Measurements from ENCODE around the gene ZNF664.
A peak's percentile ranks its signal among the peaks of the same experiment; 100 is the strongest.

The ZNF664 gene

DNA sequence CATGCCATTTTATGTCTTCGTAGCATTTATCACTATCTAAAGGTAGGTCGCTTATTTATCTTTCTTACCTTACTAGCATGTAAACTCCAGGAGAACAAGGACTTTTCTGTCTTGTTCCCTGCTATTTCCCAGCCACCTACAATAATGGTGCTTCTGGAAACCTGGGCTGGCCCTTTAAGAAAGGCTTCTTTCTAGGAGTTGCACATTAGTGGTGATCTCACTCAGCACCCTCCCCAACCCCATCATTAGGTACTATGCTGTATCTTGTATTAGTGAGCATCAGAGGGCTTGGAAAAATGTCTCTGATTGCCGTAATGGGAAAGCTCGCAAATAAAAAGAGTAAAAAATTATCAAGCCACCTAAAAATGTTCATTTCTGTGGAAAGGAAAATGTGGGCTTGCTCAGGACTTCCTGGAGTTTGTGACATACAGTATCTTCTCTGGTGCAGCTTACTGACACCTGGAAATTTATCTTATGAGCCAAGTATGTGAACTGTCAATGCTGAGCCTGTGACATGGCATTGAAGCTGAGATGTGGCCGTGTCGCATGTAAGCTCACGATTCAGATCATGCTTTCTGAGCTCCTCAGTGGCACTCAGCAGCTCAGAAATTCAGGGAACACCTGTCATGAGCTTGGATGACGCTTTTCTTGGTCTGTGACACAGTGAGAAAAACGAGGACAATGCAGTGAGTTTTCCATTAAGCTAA, 12.8 kb upstream of the ZNF664 start:
- DNase-seq = no peak

- DNase-seq = no peak
Measured at GRCh38 chr12:123960856-123961255, 12.2 kb upstream of the ZNF664 start.

DNA sequence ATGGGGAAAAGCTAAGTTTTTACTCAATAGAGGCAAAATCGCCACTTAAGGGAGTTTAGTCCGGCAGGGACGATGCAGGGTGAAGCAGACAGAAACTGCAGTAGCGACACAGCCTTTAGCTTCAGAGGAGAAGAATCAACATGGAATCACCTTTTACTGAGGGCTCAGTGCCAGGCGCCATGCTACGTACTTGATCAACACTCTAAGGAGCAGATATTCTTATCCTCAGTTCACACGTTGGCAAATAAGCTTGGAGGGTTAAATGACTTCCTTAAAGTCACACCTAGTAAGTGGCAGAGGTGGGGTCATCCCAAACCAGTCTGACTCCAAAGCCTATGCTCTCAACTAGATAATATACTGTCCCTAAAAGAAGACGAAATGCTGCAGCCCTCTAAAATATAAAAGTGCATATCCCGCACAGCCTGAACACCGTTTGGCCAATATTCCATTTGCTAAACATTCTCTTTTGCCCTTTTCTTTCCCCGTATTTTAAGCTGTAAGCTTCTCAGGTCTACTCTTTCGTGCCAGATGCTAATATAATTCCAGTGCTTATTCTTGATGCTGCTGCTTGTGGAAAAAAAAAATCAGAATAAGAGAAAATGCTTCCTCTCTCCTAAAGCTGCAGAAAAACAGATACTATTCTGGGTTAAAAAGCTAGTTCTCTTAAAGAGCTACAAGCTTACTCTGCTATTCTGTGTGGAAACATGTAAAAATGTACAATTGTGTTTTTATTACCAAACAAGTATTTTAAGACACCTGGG, 11.2 kb upstream of the ZNF664 start:
- no peak for DNase-seq

DNA sequence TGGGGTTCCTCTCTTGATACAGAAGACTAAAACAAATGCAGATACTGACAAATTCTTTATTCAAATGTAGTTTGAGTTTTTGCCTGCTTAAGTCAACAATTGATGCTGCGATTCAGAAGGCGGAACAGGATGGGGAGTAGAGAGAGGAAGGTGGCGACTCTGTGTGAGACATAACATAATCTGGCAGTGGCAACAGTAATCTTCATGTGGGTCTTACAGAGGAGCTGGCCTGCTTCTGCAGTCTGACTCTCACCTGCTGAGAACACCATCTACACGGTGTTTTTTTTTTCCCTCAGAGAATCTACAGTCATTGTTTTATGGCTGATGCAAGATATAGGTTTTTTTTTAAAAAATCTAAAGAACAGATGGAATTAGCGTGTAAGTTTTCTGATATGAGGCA, 10.5 kb upstream of the ZNF664 start:
- DNase-seq = no peak

- no peak for DNase-seq
Measured at GRCh38 chr12:123963821-123964220, 9.2 kb upstream of the ZNF664 start.

DNA sequence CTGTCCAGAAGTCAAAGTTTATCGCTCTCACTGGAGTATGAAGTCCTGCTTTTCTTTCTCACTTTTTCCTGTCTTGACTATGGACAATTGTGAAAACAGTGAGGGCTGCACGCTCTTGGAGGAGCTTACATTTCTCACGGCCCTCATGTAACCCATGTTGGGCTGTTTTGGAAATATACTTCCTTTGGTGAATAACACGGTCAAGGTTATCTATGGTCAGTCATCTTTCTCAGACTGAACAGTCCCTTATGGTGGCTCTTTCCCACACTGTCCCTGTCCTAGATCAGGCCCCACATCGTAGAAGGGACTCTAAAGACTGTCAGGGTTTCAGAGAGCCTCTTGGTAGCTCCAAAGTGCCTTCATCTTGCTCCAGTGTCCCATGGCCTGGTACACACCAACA, 7.6 kb upstream of the ZNF664 start:
- DNase-seq = no peak

GRCh38 chr12:123966596-123966995, 6.4 kb upstream of the ZNF664 start:
- no peak for DNase-seq

DNA sequence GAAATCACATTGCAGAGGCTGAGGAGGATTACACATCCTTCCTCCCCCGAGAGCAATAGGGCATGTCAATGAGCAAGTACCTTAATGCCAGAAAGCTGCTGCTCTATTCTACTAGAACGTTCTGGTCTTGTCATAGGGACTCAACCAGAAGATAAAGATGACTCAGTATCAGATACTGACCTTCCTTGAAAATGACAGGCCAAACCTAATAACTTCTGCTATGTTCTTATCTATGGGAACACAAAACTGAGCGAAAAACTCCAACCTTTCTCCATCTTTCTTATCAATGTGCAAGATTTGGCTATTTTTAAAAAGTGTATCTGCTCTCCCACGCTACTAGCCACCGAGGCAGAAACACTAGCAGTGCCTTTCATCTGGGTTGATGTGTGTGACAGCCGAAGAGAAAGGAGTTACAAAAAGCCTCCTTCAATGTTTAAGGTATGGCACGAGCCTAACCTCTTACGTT, 5.9 kb upstream of the ZNF664 start:
- no peak for DNase-seq

GRCh38 chr12:123971449-123971769, 1.6 kb upstream of the ZNF664 start:
- DNase-seq = no peak

GRCh38 chr12:123971770-123972456, 1.1 kb upstream of the ZNF664 start:
- DNase-seq = peak; percentile 35

- DNase-seq = peak; percentile 10
Measured at GRCh38 chr12:123973552-123974341, 732 bp downstream of the ZNF664 start.

- DNase-seq = no peak
Measured at GRCh38 chr12:123976227-123976826, 3.3 kb downstream of the ZNF664 start.

GRCh38 chr12:123979566-123979965, 6.6 kb downstream of the ZNF664 start:
- DNase-seq = no peak

DNA sequence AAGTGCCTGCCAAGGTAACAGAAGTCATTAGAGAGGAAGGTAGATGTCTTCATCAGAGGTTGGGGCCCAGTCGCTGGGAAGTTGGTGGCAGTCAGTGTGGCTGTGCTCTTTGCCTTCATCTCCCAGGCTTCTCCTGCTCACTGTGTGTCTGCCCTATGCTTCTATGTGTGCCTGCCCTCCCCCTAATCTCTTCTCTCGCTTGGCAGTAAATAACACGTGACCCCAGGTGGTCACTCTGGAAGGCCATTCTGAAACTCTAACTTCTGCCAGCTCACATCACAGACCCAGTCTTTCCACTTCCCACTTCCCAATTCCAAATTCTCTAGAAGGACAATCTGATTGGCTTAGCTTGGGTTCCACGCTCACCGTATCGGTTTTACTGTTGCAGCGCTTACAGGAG, 9.3 kb downstream of the ZNF664 start:
- DNase-seq = no peak

- DNase-seq = peak; percentile 69
Measured at GRCh38 chr12:123983822-123984485, 10.9 kb downstream of the ZNF664 start.

DNA sequence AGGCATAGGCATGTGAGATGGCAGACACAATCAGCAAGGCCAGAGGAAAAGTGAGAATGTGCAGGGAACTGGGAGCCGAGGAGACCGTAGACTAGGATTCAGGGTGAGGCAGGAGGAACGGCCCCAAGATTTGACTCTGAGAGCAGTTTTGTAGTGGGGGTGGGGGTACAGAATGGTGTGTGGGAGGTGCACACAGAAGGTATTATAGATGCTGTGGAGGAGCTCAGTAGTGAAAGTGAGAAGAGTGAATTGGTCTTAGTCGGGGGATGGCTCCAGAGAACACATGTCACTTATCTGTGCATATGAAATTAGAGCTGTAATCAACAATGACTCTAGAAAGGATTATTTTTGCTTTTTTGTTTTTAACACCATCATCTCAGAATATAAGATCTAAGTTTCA, 11.9 kb downstream of the ZNF664 start:
- no peak for DNase-seq

DNA sequence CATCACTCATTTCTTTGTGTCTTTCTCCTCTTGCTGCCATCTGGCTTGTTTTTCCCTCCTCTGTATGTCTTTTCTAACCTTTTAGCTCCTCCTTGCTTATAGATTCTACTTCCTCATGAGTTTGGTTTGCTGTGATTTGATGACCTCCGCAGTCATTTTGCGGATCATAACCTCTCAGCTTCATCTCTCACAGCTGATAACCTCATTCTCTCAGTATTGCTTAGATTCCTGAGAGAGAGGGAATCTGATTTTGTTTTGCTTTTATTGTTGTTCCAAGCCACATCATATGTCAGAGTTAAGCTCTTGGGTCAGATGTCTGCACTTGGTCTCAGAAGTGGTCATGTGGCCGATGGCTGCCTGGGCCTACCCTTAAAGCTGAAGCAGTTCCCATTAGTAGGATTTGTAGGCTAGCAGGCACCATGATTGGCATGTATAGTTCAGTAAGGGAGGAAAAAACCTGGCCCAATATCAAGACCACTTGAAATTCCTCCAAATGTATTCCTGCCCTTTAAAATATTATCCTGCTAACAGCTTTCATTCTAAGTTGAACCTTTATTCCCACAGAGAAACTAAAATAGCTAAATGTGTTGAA, 13.5 kb downstream of the ZNF664 start:
- no peak for DNase-seq

DNA sequence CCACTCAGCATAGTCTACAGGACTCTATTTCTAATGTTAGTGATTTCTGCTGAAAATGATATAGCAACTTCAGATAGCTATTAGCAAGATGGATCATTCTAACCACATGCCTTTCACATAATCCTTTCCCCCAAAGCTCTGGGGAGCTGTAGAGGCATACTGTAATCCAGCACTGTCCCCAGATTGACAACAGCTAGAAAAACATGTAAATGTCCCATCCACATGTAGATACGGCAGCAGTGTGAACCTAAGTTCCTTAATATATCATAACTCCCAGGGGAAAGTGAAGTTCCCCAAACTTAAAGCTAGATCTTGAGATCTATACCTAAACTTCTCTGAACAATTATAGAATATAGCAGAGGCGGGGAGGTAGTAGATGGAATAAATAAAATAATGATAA, 14.0 kb downstream of the ZNF664 start:
- no peak for DNase-seq

GRCh38 chr12:123989168-123989567, 16.2 kb downstream of the ZNF664 start:
- DNase-seq = no peak

DNA sequence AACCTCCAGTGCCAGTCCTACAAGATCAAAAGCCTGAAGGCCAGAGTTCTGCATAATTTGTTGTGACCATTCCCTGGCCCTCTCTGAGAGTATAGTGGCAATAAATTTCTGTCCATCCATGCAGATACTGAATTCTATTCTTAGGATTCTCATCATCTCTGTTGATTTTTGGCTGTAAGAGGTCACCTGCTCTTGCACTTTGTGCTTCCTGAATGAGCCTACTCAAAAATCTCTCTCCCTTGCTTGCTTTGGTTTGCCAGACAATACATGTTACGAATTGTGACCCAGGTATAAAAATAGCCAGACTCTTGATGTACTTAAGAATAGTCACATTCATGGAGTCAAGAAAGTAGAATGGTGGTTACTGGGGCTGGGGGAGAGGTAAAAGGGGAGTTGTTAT, 16.7 kb downstream of the ZNF664 start:
- DNase-seq = no peak

GRCh38 chr12:123990511-123990910, 17.5 kb downstream of the ZNF664 start:
- no peak for DNase-seq

All from CD4-positive, alpha-beta T cell treated with Interleukin-21 for 1 hour (primary cell).